ENCODE data around the gene SHC2.
"Not testable (repeated sequence)": the region's sequence is repeated elsewhere in the genome, so short reads cannot be mapped to it uniquely, and the experiment has no call there.

The SHC2 gene

DNA sequence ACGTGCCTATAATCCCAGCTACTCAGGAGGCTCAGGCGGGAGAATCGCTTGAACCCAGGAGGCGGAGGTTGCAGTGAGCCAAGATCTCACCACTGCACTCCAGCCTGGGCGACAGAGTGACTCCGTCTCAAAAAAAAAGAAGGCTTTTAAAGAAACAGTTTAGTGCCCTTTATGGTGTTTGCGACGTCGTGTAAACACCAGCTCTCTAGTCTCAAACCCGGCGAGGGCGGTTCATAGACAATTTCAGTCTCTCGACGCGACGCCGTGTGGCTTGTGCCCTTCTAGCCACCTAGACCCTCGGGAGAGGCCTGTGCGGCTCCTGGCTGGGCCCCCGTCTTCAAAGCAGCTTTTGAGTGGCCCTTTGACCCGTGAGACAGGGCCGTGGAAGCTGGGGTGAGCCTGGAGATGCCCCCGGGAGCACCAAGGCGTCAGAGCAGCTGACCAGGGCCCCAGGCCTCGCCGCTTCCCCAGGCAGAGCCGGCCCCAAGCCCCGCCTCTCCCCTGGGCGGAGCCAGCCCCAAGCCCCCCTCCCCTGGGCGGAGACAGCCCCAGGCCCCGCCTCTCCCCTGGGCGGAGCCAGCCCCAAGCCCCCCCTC lies 30.4 kb upstream of the SHC2 start:
- H3K4me1 ChIP-seq (ENCODE audit: control insufficient read depth, insufficient read depth, low read length), result peaks cover 12% of the 10 kb centered on the region
- H3K27ac ChIP-seq (ENCODE audit: low read length), result no peak overlapping the region
- H3K27me3 ChIP-seq (ENCODE audit: control insufficient read depth in 1 of 2, insufficient read depth in 2 of 2, low read length in 2 of 2), result peaks cover 7 to 10% of the 10 kb centered on the region in 2 donors
- no peaks in the 10 kb centered on the region for H3K36me3 ChIP-seq (ENCODE audit: control insufficient read depth in 2 of 2, insufficient read depth in 2 of 2, low read length in 2 of 2)
- no peak overlapping the region for H3K4me3 ChIP-seq (ENCODE audit: low read length in 2 of 2)
- no peaks in the 10 kb centered on the region for H3K9me3 ChIP-seq (ENCODE audit: control insufficient read depth in 2 of 2, low read length in 2 of 2)
- H3K9ac ChIP-seq (ENCODE audit: low read length in 2 of 2), result no peak overlapping the region

DNA sequence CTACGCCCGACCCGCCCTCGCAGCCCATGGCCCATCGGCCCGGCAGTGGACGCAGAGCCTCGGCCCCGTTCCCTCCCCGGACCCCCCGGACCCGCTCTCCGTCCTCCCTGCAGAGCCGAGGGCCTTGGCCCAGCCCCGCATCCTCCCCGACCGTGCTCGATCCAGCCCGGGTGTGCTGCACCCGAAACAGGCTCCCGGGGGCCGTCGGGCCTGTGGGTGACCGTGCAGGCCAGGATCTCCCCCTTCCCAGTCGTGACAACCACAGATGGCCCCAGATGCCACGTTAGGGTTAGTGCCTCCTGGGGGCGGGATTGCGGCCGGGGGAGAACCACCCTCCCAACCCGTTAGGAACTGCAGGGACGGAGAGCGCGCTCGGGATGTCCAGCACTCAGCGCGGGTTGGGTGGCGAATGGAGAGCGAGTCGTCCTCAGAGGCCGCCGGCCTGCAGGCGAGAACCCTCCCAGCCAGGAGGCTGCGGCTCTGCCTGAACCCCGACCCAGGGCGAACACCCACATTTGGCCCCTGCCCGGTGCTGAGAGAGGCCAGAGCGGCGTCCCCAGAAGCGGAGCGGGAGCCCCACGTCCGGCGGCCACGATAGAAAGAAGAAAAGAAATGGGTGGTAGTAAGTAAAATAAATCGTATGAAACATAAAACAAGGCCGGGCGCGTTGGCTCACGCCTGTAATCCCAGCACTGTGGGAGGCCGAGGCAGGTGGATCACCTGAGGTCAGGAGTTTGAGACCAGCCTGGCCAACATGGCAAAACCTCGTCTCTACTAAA lies 28.8 kb upstream of the SHC2 start:
- Histone ChIP-seq H3K9me3 (ENCODE audit: control insufficient read depth in 2 of 2, low read length in 2 of 2) (no peaks in the 10 kb centered on the region), H3K4me1 (ENCODE audit: control insufficient read depth, insufficient read depth, low read length) (peaks cover 11% of the 10 kb centered on the region), H3K9ac (ENCODE audit: low read length in 2 of 2) (peak overlapping the region; percentile 60 to 71), H3K27ac (ENCODE audit: low read length) (peak overlapping the region; percentile 80), H3K27me3 (ENCODE audit: control insufficient read depth in 1 of 2, insufficient read depth in 2 of 2, low read length in 2 of 2) (peaks cover 0 to 16% of the 10 kb centered on the region in 2 donors), H3K36me3 (ENCODE audit: control insufficient read depth in 2 of 2, insufficient read depth in 2 of 2, low read length in 2 of 2) (no peaks in the 10 kb centered on the region), H3K4me3 (ENCODE audit: low read length in 2 of 2) (peak overlapping the region; percentile 63 to 83)

DNA sequence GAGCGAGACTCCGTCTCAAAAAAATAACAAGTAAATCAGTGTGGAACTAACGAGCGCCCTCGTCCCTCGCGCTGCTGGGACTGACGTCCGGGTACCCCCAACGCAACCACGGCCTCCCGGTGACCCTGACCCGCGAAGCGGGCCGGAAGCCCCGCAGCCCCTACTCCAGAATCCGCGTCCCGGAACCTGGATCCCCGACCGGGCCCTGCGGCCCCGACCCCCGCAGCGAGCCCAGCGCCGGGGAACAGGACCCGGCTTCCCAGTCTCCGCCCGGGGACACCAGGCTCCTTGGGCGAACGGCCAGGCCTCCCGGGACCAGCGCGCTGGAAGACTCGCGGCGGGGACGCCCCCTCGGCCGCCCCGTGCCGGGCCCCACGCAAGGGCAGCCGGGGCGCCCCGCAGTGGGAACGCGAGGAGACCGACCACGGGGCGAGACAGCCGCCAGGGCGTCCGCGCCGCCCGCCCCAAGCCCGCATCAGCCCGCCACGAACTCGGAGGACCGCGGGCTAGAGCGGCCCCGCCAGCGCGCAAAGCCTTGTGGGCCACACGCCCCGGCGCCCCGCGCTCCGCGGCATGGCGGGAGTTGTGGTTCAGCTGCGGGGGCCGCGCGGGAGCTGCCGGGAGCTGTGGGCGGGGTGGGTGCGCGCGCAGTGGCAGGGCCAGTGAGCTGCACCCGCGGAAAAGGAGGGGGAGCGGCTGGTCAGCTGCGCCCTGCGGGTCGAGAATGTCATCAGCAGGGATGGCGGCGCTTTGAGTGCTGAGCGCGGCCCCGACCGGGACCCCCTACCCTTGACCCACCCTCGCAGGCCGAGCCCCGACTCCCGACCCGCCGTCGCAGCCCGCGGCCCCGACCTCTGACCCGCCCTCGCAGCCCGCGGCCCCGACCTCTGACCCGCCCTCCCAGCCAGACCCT lies 27.9 kb upstream of the SHC2 start:
- H3K4me3 ChIP-seq (ENCODE audit: low read length in 2 of 2), result peak overlapping the region; percentile 63 to 83
- peak overlapping the region; percentile 70 to 80 for H3K9ac ChIP-seq (ENCODE audit: low read length in 2 of 2)
- no peaks in the 10 kb centered on the region for H3K36me3 ChIP-seq (ENCODE audit: control insufficient read depth in 2 of 2, insufficient read depth in 2 of 2, low read length in 2 of 2)
- H3K9me3 ChIP-seq (ENCODE audit: control insufficient read depth in 2 of 2, low read length in 2 of 2), result no peaks in the 10 kb centered on the region
- H3K4me1 ChIP-seq (ENCODE audit: control insufficient read depth, insufficient read depth, low read length), result peaks cover 11% of the 10 kb centered on the region
- H3K27me3 ChIP-seq (ENCODE audit: control insufficient read depth in 1 of 2, insufficient read depth in 2 of 2, low read length in 2 of 2), result peaks cover 0 to 16% of the 10 kb centered on the region in 2 donors
- peak overlapping the region; percentile 80 for H3K27ac ChIP-seq (ENCODE audit: low read length)

DNA sequence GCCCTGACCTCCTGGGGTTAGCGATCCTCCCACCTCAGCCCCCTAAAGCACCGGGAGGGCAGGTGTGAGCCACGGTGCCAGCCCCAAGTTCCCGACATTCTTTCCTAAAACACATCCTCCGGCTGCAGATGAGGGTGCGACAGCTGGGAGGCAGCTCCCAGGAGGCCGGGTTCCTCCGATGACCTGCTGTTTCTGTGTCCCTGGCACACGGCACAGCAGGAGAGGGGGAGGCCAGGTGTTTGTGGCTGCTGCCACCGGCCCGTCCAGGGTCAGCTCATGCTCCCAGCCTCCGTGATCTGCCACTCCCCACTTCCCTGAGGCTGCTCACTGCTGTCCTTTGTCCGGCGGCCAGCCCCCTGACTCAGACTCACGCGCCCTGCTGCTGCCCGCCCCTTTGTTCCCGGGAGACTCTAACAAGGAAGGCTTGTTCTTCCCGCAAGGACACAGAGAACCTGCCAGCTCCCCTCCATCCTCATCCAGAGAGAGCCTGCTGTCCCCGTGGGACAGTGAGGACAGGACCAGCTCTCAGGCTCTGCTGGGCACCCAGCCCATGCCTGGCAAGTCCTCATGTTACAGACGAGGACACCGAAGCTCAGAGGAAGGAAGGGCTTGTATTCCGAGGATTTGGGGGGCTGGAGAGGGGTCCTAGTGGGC lies 24.9 kb upstream of the SHC2 start:
- Histone ChIP-seq H3K27ac (ENCODE audit: low read length) (no peak overlapping the region), H3K9ac (ENCODE audit: low read length in 2 of 2) (no peak overlapping the region), H3K27me3 (ENCODE audit: control insufficient read depth in 1 of 2, insufficient read depth in 2 of 2, low read length in 2 of 2) (peaks cover 0 to 16% of the 10 kb centered on the region in 2 donors), H3K4me1 (ENCODE audit: control insufficient read depth, insufficient read depth, low read length) (peaks cover 11% of the 10 kb centered on the region), H3K4me3 (ENCODE audit: low read length in 2 of 2) (peak overlapping the region in 1 of 2 donors; percentile 22), H3K9me3 (ENCODE audit: control insufficient read depth in 2 of 2, low read length in 2 of 2) (no peaks in the 10 kb centered on the region), H3K36me3 (ENCODE audit: control insufficient read depth in 2 of 2, insufficient read depth in 2 of 2, low read length in 2 of 2) (no peaks in the 10 kb centered on the region)

DNA sequence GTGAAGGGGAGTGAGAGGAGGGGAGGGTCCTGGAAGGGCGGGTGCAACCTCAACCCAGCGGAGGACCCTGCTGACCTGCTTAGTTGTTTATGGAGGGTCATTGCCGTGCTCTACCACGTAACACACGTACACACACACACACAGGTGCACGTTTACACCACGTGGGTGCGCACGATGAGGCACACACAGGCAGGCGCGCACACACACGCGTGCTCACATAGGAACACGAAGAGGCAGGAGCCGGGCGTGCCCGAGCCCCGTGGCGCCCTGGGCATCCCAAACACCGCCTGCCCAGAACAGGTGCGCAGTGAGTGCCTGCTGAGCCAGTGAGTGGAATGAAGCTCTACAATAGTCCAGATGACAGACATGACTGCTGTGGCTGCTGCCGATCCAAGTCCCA lies 24.2 kb upstream of the SHC2 start:
- no peak overlapping the region for H3K4me3 ChIP-seq (ENCODE audit: low read length in 2 of 2)

DNA sequence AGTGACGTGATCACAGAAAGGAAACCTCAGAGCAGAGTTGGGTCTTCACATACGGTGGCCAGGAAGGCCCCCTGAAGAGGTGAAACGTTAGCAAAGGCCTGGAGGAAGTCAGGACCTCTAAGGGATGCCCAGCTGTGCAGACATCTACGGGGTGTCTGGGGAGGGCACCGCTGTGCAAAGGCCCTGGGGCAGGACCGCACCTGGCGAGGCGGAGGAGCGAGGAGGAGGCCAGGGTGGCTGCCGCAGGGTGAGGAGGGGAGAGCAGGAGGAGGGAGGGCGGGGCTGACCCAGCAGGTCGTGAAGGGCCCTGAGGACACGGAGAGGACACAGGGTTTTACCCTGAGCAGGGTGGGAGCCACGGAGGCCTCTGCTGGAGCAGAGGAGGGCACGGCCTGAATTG lies 23.7 kb upstream of the SHC2 start:
- peaks cover 0 to 16% of the 10 kb centered on the region in 2 donors for H3K27me3 ChIP-seq (ENCODE audit: control insufficient read depth in 1 of 2, insufficient read depth in 2 of 2, low read length in 2 of 2)
- H3K4me1 ChIP-seq (ENCODE audit: control insufficient read depth, insufficient read depth, low read length), result peaks cover 10% of the 10 kb centered on the region
- no peaks in the 10 kb centered on the region for H3K9me3 ChIP-seq (ENCODE audit: control insufficient read depth in 2 of 2, low read length in 2 of 2)
- H3K36me3 ChIP-seq (ENCODE audit: control insufficient read depth in 2 of 2, insufficient read depth in 2 of 2, low read length in 2 of 2), result no peaks in the 10 kb centered on the region
- no peak overlapping the region for H3K27ac ChIP-seq (ENCODE audit: low read length)
- no peak overlapping the region for H3K4me3 ChIP-seq (ENCODE audit: low read length in 2 of 2)
- H3K9ac ChIP-seq (ENCODE audit: low read length in 2 of 2), result no peak overlapping the region

More for the DNA sequence above, 24.2 kb upstream of the SHC2 start:
- no peaks in the 10 kb centered on the region for H3K9me3 ChIP-seq (ENCODE audit: control insufficient read depth in 2 of 2, low read length in 2 of 2)
- H3K27ac ChIP-seq (ENCODE audit: low read length), result no peak overlapping the region
- H3K27me3 ChIP-seq (ENCODE audit: control insufficient read depth in 1 of 2, insufficient read depth in 2 of 2, low read length in 2 of 2), result peaks cover 0 to 16% of the 10 kb centered on the region in 2 donors
- peaks cover 13% of the 10 kb centered on the region for H3K4me1 ChIP-seq (ENCODE audit: control insufficient read depth, insufficient read depth, low read length)
- no peak overlapping the region for H3K9ac ChIP-seq (ENCODE audit: low read length in 2 of 2)
- no peaks in the 10 kb centered on the region for H3K36me3 ChIP-seq (ENCODE audit: control insufficient read depth in 2 of 2, insufficient read depth in 2 of 2, low read length in 2 of 2)

DNA sequence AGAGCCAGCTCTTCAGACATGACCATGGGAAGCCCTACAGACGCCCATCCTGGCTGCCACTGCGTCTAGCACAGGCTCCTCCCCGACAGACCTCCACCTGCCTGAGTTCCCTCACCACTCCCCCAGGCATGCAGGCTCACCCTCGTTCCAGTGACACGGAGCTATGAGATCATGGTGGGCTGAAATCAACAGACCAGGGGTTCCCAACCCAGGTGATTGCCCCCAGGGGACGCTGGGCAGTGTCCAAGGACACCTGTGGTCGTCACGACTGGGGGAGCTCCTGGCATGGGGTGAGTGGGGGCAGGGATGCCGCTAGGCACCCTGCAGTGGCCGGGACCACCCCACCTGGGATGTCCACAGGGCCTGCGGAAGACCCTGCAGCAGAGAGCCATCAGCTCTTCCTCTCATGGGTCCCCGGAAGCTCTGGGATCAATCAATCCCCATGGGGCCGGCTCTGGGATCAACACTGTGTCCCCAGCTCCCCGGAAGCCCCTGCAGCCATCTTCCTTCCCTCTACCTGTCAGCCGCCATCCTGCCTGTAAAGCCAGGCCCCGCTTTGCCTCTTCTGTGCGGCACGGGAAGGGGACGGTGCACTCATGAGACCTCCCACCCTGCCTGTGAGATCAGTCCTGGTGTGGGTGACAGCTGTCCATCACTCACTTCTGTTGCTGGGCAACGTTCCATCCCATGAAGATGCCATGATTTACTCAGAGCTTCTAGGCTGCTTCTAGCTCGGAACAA lies 22.7 kb upstream of the SHC2 start:
- Histone ChIP-seq H3K27ac (ENCODE audit: low read length) (no peak overlapping the region), H3K27me3 (ENCODE audit: control insufficient read depth in 1 of 2, insufficient read depth in 2 of 2, low read length in 2 of 2) (peaks cover 0 to 16% of the 10 kb centered on the region in 2 donors), H3K4me3 (ENCODE audit: low read length in 2 of 2) (no peak overlapping the region), H3K9ac (ENCODE audit: low read length in 2 of 2) (no peak overlapping the region), H3K36me3 (ENCODE audit: control insufficient read depth in 2 of 2, insufficient read depth in 2 of 2, low read length in 2 of 2) (no peaks in the 10 kb centered on the region), H3K4me1 (ENCODE audit: control insufficient read depth, insufficient read depth, low read length) (peaks cover 7% of the 10 kb centered on the region), H3K9me3 (ENCODE audit: control insufficient read depth in 2 of 2, low read length in 2 of 2) (no peaks in the 10 kb centered on the region)

DNA sequence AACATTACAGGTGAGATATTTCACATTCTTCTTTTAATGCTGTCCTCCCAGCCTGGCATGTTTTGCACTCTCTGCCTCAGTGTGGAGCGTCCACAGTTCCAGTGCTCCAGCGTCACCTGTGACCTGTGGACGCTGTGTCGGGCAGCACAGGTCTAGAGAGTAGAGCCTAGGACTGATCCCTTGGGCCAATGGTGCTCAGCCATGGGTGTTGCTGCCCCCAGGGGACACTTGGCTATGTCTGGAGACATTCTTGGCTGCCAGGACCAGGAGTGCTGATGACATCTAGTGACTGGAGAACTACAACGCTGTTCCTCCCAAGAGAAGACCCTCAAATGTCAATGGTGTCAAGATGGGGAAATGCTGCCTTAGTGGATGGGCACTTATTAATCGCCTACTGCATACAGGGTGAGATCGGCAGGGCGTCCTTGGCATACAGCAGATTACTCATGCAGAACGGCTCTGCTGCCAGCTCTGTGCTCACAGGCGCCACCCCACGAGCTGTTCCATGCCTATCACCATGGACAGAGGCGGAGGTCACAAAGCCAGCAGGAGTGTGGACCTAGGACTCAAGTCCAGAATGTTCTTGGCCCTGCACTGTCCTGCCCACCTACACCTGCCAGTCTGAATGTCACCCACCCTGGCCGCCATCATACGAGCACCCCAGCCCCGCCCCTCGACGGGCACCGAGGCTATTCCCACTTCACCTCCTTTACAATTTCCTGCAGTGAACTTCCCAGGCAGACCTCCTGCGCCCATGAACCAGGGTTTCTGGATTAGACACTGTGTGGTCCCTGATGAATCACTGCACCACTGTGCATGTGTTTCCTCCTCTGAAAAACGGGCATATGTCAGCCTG lies 21.6 kb upstream of the SHC2 start:
- Histone ChIP-seq H3K27me3 (ENCODE audit: control insufficient read depth in 1 of 2, insufficient read depth in 2 of 2, low read length in 2 of 2) (peaks cover 0 to 16% of the 10 kb centered on the region in 2 donors), H3K36me3 (ENCODE audit: control insufficient read depth in 2 of 2, insufficient read depth in 2 of 2, low read length in 2 of 2) (no peaks in the 10 kb centered on the region), H3K4me3 (ENCODE audit: low read length in 2 of 2) (no peak overlapping the region), H3K4me1 (ENCODE audit: control insufficient read depth, insufficient read depth, low read length) (peaks cover 7% of the 10 kb centered on the region), H3K27ac (ENCODE audit: low read length) (no peak overlapping the region), H3K9me3 (ENCODE audit: control insufficient read depth in 2 of 2, low read length in 2 of 2) (no peaks in the 10 kb centered on the region), H3K9ac (ENCODE audit: low read length in 2 of 2) (no peak overlapping the region)

DNA sequence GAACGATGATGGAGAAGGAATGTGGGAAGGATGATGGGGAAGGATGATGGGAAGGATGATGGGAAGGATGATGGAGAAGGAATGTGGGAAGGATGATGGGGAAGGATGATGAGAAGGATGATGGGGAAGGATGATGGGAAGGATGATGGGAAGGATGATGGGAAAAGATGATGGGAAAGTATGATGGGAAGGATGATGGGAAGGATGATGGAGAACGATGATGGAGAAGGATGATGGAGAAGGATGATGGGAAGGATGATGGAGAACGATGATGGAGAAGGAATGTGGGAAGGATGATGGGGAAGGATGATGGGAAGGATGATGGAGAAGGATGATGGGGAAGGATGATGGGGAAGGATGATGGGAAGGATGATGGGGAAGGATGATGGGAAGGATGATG lies 20.3 kb upstream of the SHC2 start:
- H3K36me3 ChIP-seq (ENCODE audit: control insufficient read depth in 2 of 2, insufficient read depth in 2 of 2, low read length in 2 of 2); H3K9ac ChIP-seq (ENCODE audit: low read length in 2 of 2); H3K4me3 ChIP-seq (ENCODE audit: low read length in 2 of 2); H3K9me3 ChIP-seq (ENCODE audit: control insufficient read depth in 2 of 2, low read length in 2 of 2); H3K27ac ChIP-seq (ENCODE audit: low read length); H3K4me1 ChIP-seq (ENCODE audit: control insufficient read depth, insufficient read depth, low read length): not testable (repeated sequence)
- peaks cover 0 to 14% of the 10 kb centered on the region in 2 donors for H3K27me3 ChIP-seq (ENCODE audit: control insufficient read depth in 1 of 2, insufficient read depth in 2 of 2, low read length in 2 of 2)

Measured in stomach smooth muscle (tissue), 2 donors.